Activated gamma-delta T cell treated with anti-CD3 and anti-CD28 coated beads, Interleukin-2, amount 50 U/mL, for 16 hours (primary cell): Measurements from ENCODE around the gene FOSL1.
A peak's percentile ranks its signal among the peaks of the same experiment; 100 is the strongest.

Experiments
- DNase-seq: peaks from one replicate; pipeline ENCODE4 v3.0.0-alpha.2; 2020; ENCODE audit warnings: low read depth

FOSL1 gene

DNA sequence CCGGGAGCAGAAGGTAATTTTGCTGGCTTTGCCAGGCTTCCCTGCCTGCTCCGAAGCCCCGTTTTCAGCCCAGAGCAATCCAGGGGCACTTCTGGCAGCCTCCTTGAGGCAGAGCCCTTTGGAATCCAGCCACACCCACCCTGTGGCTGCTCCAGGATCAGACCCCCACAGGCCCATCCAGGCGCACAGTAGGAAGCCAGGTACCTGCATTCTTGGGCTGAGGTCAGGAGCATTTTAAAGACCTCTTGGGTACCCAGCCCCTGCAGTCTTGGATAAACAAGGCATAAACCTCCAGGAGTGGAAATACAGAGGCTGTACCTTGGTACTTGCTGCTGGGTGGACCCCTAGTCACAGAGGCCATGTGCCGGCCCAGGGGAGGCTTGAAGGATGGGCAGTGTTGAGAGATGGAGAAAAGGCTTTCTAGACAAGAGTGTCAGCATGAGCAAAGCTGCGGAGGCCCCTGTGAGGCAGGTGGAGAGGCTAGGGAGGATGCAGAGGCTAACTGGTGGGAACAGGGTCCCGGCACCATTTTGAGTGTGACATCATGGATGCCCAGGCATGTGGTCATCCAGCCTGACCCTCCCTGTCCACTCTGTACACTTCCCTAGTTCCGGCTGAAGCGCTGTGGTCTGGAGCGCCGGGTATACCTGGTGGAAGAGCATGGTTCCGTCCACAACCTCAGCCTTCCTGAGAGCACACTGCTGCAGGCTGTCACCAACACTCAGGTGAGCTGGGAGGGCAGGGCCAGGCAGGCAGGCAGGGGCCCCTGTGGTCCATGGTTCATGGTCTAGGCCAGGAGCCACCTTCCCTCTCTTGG, 36.1 kb downstream of the FOSL1 start:
- DNase-seq, result no peak

- no peak for DNase-seq
Measured at GRCh38 chr11:65862941-65863888, 37.0 kb downstream of the FOSL1 start.

- no peak for DNase-seq
Measured at GRCh38 chr11:65862191-65862735, 37.9 kb downstream of the FOSL1 start.

DNA sequence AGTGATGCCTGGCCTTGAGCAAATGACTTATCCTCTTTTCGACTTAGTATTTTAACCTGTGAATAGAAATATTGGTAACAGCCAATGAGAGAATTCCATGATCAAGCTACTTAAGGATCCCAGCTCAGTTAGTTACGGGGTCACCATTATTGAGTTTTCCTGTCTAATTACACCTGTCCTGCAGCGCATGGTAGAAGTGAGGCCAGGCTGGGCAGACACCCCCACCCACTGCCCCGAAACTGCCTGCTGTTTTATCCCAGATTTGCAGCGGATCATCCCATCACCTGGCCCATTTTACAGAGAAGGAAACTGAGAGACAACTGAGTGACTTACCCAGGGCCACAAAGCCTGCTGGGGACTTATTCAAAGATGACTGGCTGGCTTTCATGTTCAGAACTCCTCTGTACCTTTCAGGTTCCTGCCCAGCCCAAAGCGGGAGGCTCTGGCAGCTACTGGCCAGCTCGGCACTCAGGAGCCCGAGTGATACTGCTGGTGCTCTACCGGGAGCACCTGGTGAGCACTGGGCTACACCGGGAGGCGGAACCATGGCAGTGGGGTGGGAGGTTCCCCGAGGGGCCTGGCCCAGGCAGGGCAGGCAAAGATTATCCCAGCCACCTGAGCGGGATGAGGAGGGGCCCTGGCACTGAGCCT, 38.5 kb downstream of the FOSL1 start:
- DNase-seq, result no peak

DNA sequence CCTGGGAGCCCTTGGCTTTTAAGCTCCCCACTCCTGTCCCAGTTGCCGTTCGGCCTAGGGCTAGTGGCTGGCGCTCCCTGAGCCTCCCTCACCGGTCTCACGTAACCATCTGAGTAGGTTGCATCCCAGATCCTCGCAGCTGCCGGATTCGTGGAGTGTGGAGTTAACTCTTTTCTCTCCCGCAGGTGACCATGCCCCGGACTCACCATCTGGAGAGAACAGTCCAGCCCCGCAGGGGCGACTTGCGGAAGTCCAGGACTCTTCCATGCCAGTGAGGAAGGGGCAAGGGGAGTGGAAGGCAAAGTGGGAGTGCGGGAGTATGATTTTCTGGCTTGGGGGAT, 39.1 kb downstream of the FOSL1 start:
- no peak for DNase-seq

- DNase-seq, result peak; percentile 97
Measured at GRCh38 chr11:65860278-65861164, 39.7 kb downstream of the FOSL1 start, which contains the start of gene MUS81. MUS81 (plus strand) TSS chr11:65860433; CDS start chr11:65860754, 321 bp downstream.

- peak; percentile 24 for DNase-seq
Measured at GRCh38 chr11:65859812-65860277, 40.3 kb downstream of the FOSL1 start.

DNA sequence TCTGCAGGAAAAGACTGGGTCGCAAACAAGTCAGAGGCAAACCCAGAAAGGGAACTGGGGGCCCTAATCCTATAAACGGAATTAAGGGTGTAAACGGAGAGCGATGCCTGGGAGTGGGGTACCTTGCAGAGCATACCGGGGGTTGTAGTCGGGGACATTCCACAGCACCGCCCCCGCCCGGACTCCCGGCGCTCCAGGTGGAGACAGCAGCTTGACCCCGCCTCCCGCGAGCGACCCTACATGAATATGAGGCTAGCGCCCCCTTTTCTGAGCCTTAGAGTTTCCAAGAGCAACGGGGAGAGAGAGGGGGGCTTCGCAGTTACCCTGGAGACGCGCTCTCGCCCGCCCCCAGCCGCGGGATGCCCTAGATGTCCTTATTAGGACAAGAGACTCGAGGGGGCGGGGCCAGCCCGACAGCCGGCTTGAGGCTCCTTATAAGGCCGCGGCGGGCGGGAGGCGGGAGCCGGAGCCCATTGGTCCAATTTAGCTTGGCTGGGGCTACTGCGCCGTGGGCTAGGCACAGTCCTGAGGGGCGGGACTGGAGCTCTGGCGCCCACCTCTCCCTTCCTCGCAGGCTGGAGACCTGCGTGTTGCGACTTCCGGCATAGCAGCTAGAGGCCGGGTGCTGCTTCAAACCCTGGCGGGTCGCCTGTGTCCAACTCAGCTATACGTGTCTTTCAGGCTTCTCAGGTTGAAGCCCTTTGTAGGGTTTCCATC, 40.9 kb downstream of the FOSL1 start:
- DNase-seq, result peak; percentile 95

DNA sequence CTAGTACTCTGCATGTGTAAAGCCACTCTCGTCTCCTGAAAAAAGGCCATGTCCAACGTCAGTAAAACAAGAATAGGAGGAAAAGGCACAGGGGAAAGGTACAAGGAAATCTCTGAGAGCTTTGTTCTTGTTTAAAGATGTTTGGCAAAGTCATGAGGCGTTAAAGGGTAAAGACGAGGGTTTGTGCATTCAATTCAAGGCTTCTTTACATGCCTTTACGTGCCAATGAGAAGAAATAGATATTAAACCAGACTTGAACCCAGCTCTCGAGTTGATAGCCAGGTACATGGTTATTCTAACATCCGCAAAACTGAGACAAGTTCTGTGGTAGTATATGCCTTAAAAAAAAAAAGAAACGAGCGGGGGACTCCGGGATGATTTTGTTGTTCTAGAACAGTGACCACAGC, 41.5 kb downstream of the FOSL1 start:
- DNase-seq, result no peak

DNA sequence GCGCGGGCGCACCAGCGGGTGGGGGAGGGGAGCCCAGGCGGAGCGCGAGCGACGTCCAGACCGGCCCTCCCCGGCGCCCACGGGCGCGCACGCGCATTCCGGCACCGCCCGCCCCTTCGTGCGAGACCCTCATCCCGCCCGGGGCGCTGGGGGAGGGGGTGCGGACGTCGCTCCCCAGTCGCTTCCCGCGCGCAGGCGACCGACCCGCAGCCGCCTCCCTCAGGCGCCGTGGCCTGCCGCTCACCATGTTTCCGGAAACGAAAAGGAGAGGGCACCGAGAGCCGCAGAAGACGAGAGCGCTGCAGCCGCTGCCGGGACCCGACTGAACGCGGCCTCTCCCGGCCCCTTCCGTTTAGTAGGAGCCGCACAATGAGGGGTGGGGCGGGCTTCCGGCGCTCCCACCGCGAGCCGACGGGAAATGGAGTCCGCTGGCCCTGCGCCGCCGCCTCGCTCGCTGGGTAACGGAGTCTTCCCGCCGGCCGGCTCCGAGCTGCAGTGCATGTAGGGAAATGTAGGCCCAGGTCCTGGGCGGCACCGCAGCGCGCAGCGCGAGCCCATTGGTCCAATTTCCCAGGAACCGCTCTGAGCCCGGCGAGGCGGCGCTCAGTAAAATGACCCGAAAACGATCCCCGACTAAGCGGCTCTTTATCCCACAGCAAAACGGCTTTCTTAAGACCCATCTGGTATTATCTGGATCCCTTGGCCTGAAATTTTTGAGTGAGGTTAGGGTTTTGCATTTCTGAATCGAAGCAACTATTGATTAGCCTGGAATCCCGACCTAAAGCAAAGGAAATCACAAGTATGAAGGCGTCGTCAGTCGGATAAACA, 42.1 kb downstream of the FOSL1 start, which contains the start of gene CFL1:
Gene CFL1, minus strand, starts transcription at position 328 of the 828 bp plus-strand sequence. Its CDS starts 81 bp downstream, at position 247.
- DNase-seq, result peak; percentile 95

DNA sequence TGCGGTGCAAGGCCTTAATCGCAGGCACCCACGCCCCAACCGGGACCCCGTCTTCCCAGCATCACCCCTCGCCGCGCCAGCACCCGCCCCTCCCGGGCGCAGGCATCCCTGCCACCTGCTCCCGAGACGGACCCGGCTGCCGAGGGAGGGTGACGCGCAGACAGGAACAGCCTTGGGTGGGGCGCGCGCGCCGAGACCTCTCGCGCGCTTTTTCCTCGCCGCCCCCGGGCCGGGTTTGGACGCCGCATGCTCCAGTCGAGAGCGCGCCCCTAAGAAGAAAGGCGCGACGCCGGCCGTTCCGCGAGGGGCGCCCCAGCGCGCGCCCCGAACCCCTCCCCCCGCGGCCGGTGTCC, 42.7 kb downstream of the FOSL1 start:
- no peak for DNase-seq

DNA sequence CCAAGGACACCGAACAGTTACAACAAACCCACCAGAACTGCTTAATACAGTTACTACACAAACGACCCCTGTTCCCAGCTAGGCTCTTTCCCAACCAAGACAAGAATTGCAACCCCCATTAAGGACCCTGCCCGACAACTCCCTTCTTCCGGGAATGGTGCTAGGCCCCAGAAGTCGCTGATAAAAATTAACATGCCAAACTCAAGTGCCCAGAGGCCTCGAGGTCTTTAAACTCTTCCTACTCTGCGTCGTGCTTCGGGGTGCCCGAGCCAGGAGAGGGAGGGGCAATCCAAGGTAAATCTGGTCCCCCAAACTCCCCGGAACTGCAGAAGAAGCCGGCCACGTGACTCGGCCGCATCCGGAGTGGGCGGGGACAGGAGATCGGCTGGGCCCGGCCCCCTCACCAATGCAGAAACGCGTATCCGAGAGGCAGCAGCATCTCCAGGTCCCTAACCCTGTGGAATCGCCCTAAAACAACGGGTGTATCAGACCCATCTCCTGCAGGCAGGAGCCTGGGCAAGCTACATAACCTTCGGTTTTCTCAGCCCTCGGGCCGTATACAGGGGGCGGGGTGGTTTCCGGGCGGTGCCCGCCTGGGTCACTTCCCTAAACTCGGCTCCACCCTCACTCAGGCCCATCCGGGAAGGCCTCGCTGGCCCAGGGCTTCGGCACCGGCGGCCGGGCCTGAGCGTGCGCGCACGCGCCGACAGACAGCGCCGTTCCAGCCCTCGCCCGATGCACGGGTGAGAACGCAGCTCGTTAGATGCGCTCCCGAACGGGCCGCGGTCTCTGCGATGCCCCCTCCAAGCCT, 43.3 kb downstream of the FOSL1 start:
- DNase-seq, result peak; percentile 76

DNA sequence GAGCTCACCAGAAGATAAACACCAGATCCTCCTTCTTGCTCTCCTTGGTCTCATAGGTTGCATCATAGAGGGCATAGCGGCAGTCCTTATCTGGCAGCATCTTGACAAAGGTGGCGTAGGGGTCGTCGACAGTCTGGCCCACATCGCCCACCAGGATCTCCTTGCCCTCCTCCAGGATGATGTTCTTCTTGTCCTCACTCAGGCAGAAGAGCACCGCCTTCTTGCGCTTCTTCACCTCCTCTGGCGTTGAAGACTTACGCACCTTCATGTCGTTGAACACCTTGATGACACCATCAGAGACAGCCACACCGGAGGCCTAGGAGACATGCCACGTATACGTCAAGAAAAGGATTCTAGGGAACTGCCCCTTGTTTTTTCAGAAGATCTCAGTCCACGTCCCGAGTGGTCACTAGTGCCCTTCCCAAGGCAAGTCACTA, 44.2 kb downstream of the FOSL1 start:
- DNase-seq, result no peak

- DNase-seq, result no peak
Measured at GRCh38 chr11:65854852-65855837, 45.0 kb downstream of the FOSL1 start.

DNA sequence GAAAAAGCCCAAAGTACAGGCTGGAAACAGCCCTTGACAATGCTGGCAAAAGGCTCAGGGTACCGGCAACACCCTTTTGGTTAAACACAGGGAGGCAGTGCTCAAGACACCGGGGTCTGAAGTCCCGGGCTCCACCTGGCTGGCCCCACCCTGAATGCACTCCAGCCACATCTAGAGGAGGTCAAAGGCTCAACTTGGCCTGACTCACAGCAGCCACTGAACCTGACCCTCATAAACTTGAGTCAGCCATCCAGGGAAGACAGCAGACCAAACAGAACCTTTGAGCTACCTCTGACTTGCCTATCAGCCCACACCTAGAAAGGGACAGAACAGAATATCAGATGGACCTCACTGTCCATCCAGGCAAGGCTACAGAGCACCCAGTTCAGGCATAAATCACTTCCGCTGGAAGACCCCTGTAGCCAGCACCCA, 46.0 kb downstream of the FOSL1 start:
- no peak for DNase-seq

DNA sequence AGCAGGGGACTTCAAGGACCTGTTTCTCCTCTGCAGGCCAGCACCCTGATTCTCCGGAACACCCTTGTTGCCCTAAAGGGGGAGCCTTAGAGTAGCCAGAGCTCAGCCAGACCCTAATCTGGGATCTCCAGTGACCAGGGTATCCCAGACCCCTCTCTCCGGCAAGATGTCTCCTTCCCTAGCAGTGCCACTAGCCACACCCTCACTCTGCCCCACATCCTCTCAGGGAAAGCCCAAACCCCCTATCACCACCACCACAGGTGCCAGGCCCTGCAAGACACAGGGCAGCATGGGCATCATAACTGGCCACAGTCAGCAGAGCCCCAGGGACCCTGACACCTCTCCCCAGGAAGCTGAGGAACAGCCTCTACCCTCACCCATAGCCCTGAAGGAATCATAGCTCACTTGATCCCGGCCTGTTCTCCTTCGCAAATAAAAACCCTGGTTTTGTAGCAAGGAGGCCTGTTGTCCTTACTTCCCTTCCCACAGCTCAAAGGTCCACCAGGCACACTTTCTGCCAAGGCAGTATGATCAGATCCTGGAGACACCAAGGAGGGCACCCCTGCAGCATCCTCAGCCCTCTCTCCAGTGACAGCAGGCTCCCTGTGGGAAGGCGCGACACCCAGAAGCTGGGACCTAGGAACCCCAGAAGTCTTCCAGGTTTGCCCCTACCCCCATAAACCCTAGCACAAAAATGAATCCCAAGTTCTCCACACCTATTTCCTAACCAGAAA, 46.8 kb downstream of the FOSL1 start:
- DNase-seq, result no peak
